Gastroesophageal sphincter (tissue), 4 donors: ENCODE data around the gene DSCAML1. TPM values are rescaled to one million over a fixed set of nuclear protein-coding genes. Genes with fewer than 3 reads are reported as not detected.

Source experiments
- ATAC-seq: fragments of 150-250 bp; one replicate; pipeline ENCODE4 v1.9.1; 2016; ENCODE audit warnings: mild to moderate bottlenecking, moderate library complexity
- H3K27ac ChIP-seq, 4 donors: fragments of 200-600 bp; sonication (generic) in 3 of 4; 1 replicate in 3 of 4; 2 replicates in 1 of 4; pipeline ENCODE4 v1.5.1; 2016 to 2019
- H3K27me3 ChIP-seq: fragments of 200-600 bp; sonication (generic); one replicate; pipeline ENCODE4 v1.5.1; 2019
- H3K36me3 ChIP-seq, 2 donors: fragments of 200-600 bp; sonication (generic); one replicate each; pipeline ENCODE4 v1.5.1; 2019; ENCODE audit warnings: control low read depth in 1 of 2
- H3K4me1 ChIP-seq, 3 donors: fragments of 200-600 bp; sonication (generic); 1 replicate in 2 of 3; 2 replicates in 1 of 3; pipeline ENCODE4 v1.5.1; 2016 to 2019; ENCODE audit warnings: control low read depth in 2 of 3
- H3K4me3 ChIP-seq, 2 donors: fragments of 200-600 bp; sonication (generic); one replicate each; pipeline ENCODE4 v1.5.1; 2019; ENCODE audit warnings: mild to moderate bottlenecking in 1 of 2, moderate library complexity in 1 of 2
- H3K9me3 ChIP-seq, 3 donors: fragments of 200-600 bp; sonication (generic); one replicate each; pipeline ENCODE4 v1.5.1; 2017 to 2019; ENCODE audit warnings: control low read depth in 2 of 3
- EP300 ChIP-seq: sonication (generic); formaldehyde crosslinking; IDR thresholded peaks from one replicate; pipeline ENCODE4 v1.6.1; 2017; ENCODE audit warnings: antibody characterized with exemption, mild to moderate bottlenecking
- POLR2A ChIP-seq, 2 donors: fragments of 450-650 bp; IDR thresholded peaks; one replicate each; pipeline ENCODE4 v1.6.1; 2017; ENCODE audit warnings: antibody characterized with exemption in 2 of 2, mild to moderate bottlenecking in 2 of 2, moderate library complexity in 1 of 2
- POLR2AphosphoS5 ChIP-seq: sonication (generic); formaldehyde crosslinking; IDR thresholded peaks from one replicate; pipeline ENCODE4 v1.6.1; 2017; ENCODE audit warnings: antibody characterized with exemption
- WGBS, 2 donors: methylation state at CpG; one replicate each; pipeline ENCODE4 v1.1.5; 2018; ENCODE audit warnings: low coverage in 1 of 2; 5-methylcytosine and 5-hydroxymethylcytosine counted together
- total RNA-seq, 4 donors: library from RNA; depleted of rRNA; stranded (reverse); fragments of >200 nt; gene quantifications; one replicate each; pipeline ENCODE4 v1.1.0, GENCODE V29; 2016
- TF ChIP-seq, protein P1 (sequence below), 4 experiments: fragments of 200-600 bp in 2 of 4; fragments of 450-650 bp in 2 of 4; sonication (generic) in 1 of 4; IDR thresholded peaks; one replicate each; pipeline ENCODE4 v1.5.1; 2017 to 2019; ENCODE audit warnings: antibody characterized with exemption in 4 of 4, mild to moderate bottlenecking in 2 of 4, moderate library complexity in 2 of 4

DSCAML1 gene
- total RNA-seq, 4 donors from 2014 or later = 0.35 to 2.5 (median 0.73) TPM

DNA sequence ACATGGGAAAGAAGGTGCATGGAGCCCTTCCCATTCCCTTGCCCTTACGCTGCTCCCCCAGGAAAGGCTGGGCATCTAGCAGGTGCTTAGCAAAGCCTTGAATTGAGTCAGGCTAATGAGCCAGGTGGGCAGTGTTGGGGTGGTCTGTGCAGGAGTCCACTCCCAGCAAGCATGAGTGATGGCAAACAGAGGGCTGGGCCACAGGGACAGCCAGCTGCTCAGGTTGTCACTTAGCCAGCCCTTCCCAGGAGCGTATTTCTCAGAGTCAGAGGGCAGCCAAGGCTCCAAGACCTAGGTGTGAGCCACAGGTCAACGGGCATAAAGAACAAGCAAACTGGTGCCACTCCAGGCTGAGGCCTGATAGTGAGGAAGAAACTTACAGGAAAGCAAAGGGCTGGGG is 149.8 kb downstream of the DSCAML1 start:
- no peaks in the 10 kb centered on the region for H3K9me3 ChIP-seq
- no peaks in the 10 kb centered on the region for H3K4me1 ChIP-seq
- ATAC-seq = no peak
- TF ChIP-seq POLR2A (IDR thresholded peaks at IDR 0.05) (no peak), EP300 (no peak), POLR2AphosphoS5 (no peak)
- TF ChIP-seq, protein P1, sequence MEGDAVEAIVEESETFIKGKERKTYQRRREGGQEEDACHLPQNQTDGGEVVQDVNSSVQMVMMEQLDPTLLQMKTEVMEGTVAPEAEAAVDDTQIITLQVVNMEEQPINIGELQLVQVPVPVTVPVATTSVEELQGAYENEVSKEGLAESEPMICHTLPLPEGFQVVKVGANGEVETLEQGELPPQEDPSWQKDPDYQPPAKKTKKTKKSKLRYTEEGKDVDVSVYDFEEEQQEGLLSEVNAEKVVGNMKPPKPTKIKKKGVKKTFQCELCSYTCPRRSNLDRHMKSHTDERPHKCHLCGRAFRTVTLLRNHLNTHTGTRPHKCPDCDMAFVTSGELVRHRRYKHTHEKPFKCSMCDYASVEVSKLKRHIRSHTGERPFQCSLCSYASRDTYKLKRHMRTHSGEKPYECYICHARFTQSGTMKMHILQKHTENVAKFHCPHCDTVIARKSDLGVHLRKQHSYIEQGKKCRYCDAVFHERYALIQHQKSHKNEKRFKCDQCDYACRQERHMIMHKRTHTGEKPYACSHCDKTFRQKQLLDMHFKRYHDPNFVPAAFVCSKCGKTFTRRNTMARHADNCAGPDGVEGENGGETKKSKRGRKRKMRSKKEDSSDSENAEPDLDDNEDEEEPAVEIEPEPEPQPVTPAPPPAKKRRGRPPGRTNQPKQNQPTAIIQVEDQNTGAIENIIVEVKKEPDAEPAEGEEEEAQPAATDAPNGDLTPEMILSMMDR (IDR thresholded peaks at IDR 0.05) = no peak
- H3K27ac ChIP-seq = no peak overlapping the region
- no peaks in the 10 kb centered on the region for H3K36me3 ChIP-seq
- H3K4me3 ChIP-seq = no peak overlapping the region
- peaks cover 28% of the 10 kb centered on the region for H3K27me3 ChIP-seq
- WGBS, 2 donors = 71% methylated on average over 2 of the region's 3 CpGs; no CpG with 5 or more reads in 1 of the 2 donors

DNA sequence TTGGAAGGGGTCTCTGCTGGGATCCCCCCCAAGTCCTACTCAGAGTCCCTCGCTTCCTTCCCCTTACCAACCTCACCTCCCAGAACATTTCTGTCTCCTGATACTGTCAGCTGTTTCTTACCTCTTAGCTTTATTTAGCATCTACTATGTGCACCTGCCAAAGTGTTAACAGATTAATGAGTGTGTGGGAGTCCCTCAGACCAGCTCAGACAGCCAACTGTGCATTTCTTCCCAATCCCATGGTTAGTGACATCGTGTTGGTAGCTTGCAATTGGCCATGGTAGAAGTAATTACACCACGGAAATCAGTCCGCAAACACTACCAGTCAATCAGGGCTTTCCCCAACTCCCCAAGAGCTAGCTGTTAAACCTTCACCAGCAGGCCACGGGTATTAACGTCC is 150.6 kb downstream of the DSCAML1 start:
- H3K9me3 ChIP-seq = no peaks in the 10 kb centered on the region
- H3K4me3 ChIP-seq = no peak overlapping the region
- H3K36me3 ChIP-seq = no peaks in the 10 kb centered on the region
- H3K4me1 ChIP-seq = no peaks in the 10 kb centered on the region
- WGBS, 2 donors = 62 to 86% methylated on average over 1 to 5 of the region's 6 CpGs
- TF ChIP-seq POLR2AphosphoS5 (no peak), EP300 (no peak), POLR2A (IDR thresholded peaks at IDR 0.05) (no peak)
- TF ChIP-seq, protein P1 (IDR thresholded peaks at IDR 0.05) = no peak
- H3K27ac ChIP-seq = no peak overlapping the region
- no peak for ATAC-seq
- peaks cover 29% of the 10 kb centered on the region for H3K27me3 ChIP-seq

DNA sequence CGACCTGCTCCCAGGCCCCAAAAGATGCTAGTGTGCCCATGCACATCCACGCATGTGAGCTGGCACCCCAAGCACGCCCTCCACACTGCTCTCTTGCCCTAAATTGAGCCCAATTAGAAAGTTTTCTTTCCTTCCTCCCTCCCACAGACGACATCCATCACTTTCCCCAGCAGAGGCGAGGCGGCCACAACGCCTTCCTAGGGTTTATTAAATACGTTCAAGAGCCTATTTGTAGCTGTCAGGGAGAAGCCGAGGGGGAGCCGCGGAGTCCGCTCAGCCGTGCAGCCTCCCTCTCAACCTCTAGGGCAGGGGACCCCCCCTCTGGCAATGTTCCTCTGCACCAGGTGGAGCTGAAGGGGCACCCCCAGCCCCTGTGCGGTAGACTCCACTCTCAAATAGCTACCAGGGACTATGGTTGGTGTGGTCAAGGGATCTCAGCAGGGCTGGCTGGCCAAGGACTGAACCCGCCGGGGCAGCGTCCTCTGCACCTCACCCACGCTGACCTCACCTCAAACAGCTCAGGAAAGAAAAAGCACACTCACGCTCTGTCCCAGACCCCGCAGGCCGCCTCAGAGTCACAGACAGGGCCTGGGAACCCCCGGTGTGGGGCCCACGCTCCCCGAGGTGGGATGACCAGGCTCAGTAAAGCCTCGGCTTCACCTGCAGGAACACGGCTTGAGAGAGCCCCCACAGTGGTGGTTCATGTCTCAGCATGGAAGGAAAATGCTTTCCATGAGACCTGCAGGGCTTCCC is 152.4 kb downstream of the DSCAML1 start:
- H3K27me3 ChIP-seq = peaks cover 31% of the 10 kb centered on the region
- WGBS, 2 donors = 65 to 87% methylated on average over 7 to 11 of the region's 26 CpGs
- no peak overlapping the region for H3K27ac ChIP-seq
- TF ChIP-seq POLR2A (IDR thresholded peaks at IDR 0.05) = no peak
- TF ChIP-seq, protein P1 (IDR thresholded peaks at IDR 0.05) = no peak
- no peak for TF ChIP-seq EP300
- no peak for TF ChIP-seq POLR2AphosphoS5
- no peak for ATAC-seq
- H3K36me3 ChIP-seq = no peaks in the 10 kb centered on the region
- H3K9me3 ChIP-seq = no peaks in the 10 kb centered on the region
- H3K4me3 ChIP-seq = no peak overlapping the region
- no peaks in the 10 kb centered on the region for H3K4me1 ChIP-seq

DNA sequence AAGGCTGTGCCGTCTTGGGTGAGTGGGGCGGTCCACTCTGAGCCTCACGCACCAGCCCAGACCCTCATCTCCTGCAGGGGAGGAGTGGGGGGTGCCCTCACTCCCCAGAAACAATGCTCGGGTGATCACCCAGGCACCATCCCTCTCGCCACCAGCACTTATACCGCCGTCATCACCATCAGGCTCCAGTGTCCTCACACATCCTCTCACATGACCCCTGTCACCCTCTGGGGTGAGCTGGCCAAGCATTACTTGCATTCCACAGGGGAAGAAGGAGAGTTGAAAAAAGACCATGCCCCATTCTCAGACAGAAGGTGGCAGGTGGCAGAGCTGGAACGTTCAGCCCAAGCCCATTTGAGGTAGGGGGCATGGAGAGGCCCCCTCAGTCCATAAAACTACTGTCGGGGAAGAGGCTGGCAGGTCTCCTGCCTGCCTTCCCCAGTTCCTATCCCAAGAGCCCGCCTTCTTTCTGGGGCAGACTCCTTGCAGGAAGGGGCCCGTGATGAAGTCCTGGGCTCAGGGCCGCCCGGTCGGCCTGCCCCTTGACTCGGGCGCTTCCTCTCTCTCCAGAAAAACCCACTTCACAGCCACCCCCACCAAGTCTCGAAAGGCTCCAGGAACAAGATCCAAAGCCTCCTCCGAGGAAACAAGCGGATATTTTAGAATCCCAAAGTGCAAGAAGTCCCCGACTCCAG is 153.3 kb downstream of the DSCAML1 start:
- TF ChIP-seq POLR2AphosphoS5 (no peak), EP300 (no peak), POLR2A (IDR thresholded peaks at IDR 0.05) (no peak)
- TF ChIP-seq, protein P1 (IDR thresholded peaks at IDR 0.05) = no peak

DNA sequence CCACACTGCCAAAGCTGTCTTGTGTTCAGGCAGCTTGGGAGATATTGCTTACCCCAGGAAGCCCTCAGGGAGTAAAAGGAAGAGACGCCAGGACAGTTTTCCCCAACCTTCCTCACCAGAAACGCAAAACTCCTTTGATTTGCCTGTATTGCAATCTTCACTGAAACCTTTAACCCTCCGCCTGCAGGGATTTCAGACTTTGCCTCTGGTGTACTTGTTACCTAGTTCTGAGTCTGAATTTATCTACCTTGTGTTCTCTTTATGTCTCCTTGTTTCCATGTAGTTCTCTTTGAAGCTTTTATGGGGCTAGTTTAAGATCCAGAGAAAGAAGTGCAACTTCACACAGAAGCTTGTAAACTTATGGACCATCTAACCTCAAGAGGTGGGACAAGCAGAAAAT is 154.2 kb downstream of the DSCAML1 start:
- H3K36me3 ChIP-seq = no peaks in the 10 kb centered on the region
- 52 to 80% methylated on average over 2 to 3 of the region's 3 CpGs for WGBS, 2 donors
- peaks cover 37% of the 10 kb centered on the region for H3K27me3 ChIP-seq
- no peak overlapping the region for H3K4me3 ChIP-seq
- H3K27ac ChIP-seq = no peak overlapping the region
- no peaks in the 10 kb centered on the region for H3K9me3 ChIP-seq
- ATAC-seq = no peak
- H3K4me1 ChIP-seq = no peaks in the 10 kb centered on the region
- TF ChIP-seq, protein P1 (IDR thresholded peaks at IDR 0.05) = no peak
- TF ChIP-seq EP300 = no peak
- TF ChIP-seq POLR2AphosphoS5 = no peak
- TF ChIP-seq POLR2A (IDR thresholded peaks at IDR 0.05) = no peak

More for the DNA sequence above, 153.3 kb downstream of the DSCAML1 start:
- H3K36me3 ChIP-seq = no peaks in the 10 kb centered on the region
- no peaks in the 10 kb centered on the region for H3K9me3 ChIP-seq
- H3K27me3 ChIP-seq = peaks cover 37% of the 10 kb centered on the region
- ATAC-seq = no peak
- H3K27ac ChIP-seq = no peak overlapping the region
- no peaks in the 10 kb centered on the region for H3K4me1 ChIP-seq
- H3K4me3 ChIP-seq = no peak overlapping the region
- WGBS, 2 donors = 85 to 100% methylated on average over 1 to 6 of the region's 20 CpGs
